AG04450 (cell line): ENCODE measurements around the gene PI4K2A. TPM values are rescaled to one million over a fixed set of nuclear protein-coding genes. Genes with fewer than 3 reads are reported as not detected.

Source experiments
- CTCF ChIA-PET: fragments of 300-600, 350-600 bp; formaldehyde crosslinking; extraction: SDS; loops from one replicate; lab custom pipeline; 2022; ENCODE audit warnings: antibody characterized with exemption, inconsistent platforms; lab: Charles Lee
- POLR2A ChIA-PET: fragments of 350-600 bp; formaldehyde crosslinking; extraction: SDS; loops from one replicate; lab custom pipeline; 2021; ENCODE audit warnings: antibody characterized with exemption, inconsistent platforms; lab: Yijun Ruan, JAX
- DNase-seq: peaks from one replicate; pipeline ENCODE4 v3.0.0-alpha.2; 2011; ENCODE audit warnings: low read depth, low spot score
- H3K27ac ChIP-seq: one replicate; pipeline ENCODE4 v1.5.1; 2012; ENCODE audit warnings: low read depth, low read length, control low read depth
- H3K27me3 ChIP-seq: one replicate; pipeline ENCODE4 v1.6.0; 2012; ENCODE audit warnings: low read length; ENCODE audit not compliant: control insufficient read depth, insufficient read depth
- H3K4me3 ChIP-seq: 2 replicates; pipeline ENCODE4 v1.5.1; 2011; ENCODE audit warnings: mild to moderate bottlenecking, low read depth, low read length, control low read depth
- H3K9me3 ChIP-seq: 2 replicates; pipeline ENCODE4 v1.5.1; 2012; ENCODE audit warnings: low read length; ENCODE audit not compliant: control insufficient read depth, insufficient read depth
- polyA plus RNA-seq: library from polyadenylated mRNA; depleted of rRNA; stranded (reverse); fragments of >200 nt; gene quantifications from 2 replicates; pipeline ENCODE4 v1.2.3, GENCODE V29; 2011
- TF ChIP-seq, protein P1 (sequence below): IDR thresholded peaks from 2 replicates; pipeline ENCODE4 v1.5.1; 2011; ENCODE audit warnings: low read depth, low read length, control low read depth, inconsistent platforms

PI4K2A gene
- polyA plus RNA-seq, 1 experiment: 35.6 TPM

GRCh38 chr10:97597778-97598177 is 42.7 kb upstream of the PI4K2A start:
- H3K9me3 ChIP-seq: no peaks in the 10 kb centered on the region; the same call in 1 of the 2 replicates
- CTCF ChIA-PET: interaction anchor here (1.0 kb wide), 1 partner anchor 25 kb away, joined by 4 read pairs; the partner anchor contains the start of gene ANKRD2
- H3K27me3 ChIP-seq: no peaks in the 10 kb centered on the region
- H3K27ac ChIP-seq: no peak overlapping the region
- POLR2A ChIA-PET: no interaction called here
- no peak for DNase-seq
- TF ChIP-seq, protein P1, sequence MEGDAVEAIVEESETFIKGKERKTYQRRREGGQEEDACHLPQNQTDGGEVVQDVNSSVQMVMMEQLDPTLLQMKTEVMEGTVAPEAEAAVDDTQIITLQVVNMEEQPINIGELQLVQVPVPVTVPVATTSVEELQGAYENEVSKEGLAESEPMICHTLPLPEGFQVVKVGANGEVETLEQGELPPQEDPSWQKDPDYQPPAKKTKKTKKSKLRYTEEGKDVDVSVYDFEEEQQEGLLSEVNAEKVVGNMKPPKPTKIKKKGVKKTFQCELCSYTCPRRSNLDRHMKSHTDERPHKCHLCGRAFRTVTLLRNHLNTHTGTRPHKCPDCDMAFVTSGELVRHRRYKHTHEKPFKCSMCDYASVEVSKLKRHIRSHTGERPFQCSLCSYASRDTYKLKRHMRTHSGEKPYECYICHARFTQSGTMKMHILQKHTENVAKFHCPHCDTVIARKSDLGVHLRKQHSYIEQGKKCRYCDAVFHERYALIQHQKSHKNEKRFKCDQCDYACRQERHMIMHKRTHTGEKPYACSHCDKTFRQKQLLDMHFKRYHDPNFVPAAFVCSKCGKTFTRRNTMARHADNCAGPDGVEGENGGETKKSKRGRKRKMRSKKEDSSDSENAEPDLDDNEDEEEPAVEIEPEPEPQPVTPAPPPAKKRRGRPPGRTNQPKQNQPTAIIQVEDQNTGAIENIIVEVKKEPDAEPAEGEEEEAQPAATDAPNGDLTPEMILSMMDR: no peak
- no peak overlapping the region for H3K4me3 ChIP-seq

GRCh38 chr10:97598407-97599271 is 41.8 kb upstream of the PI4K2A start:
- H3K27me3 ChIP-seq: no peaks in the 10 kb centered on the region
- no peaks in the 10 kb centered on the region; the same call in 1 of the 2 replicates for H3K9me3 ChIP-seq
- no peak overlapping the region for H3K27ac ChIP-seq
- H3K4me3 ChIP-seq: no peak overlapping the region
- ChIA-PET CTCF (interaction anchor here (1.0 to 1.6 kb wide), 2 partner anchors 13 to 26 kb away, joined by 4 to 5 read pairs; partner anchors contain the start of gene ANKRD2), POLR2A (no interaction called here)
- TF ChIP-seq, protein P1: no peak
- DNase-seq: no peak

DNA sequence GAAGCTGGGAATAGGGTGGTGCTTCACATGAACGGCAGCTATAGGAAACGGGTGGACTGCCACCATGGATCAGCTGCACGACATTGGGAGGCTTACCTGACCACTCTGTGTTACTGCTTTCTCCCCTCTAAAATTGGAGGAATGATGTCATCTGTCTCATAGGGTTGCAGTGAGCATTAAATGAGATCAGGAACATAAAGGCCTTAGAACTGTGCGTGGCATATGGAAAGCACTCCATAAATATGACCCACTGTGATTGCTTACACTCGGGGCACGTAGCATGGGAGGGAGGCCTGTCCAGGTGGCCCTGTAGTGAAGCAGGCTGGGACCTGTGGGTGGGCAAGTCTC is 41.2 kb upstream of the PI4K2A start:
- POLR2A ChIA-PET: no interaction called here
- H3K9me3 ChIP-seq: no peaks in the 10 kb centered on the region; the same call in 1 of the 2 replicates
- no peak overlapping the region for H3K27ac ChIP-seq
- no peaks in the 10 kb centered on the region for H3K27me3 ChIP-seq
- H3K4me3 ChIP-seq: no peak overlapping the region
- TF ChIP-seq, protein P1: no peak
- CTCF ChIA-PET: interaction anchor here (0.5 to 1.6 kb wide), 2 partner anchors 13 to 196 kb away, joined by 3 to 5 read pairs; no protein-coding TSS in a partner anchor
- no peak for DNase-seq

- TF ChIP-seq, protein P1: no peak
- no peaks in the 10 kb centered on the region for H3K27me3 ChIP-seq
- ChIA-PET POLR2A (no interaction called here), CTCF (no interaction called here)
- no peak for DNase-seq
- no peaks in the 10 kb centered on the region; the same call in 1 of the 2 replicates for H3K9me3 ChIP-seq
- no peak overlapping the region for H3K27ac ChIP-seq
- H3K4me3 ChIP-seq: no peak overlapping the region
These were observed 39.9 kb upstream of the PI4K2A start for GRCh38 chr10:97600616-97601015.
